Activated CD4-positive, alpha-beta memory T cell treated with anti-CD3 and anti-CD28 coated beads for 36 hours (primary cell): Measurements from ENCODE around the gene OSBPL6. TPM values are rescaled to one million over a fixed set of nuclear protein-coding genes. Genes with fewer than 3 reads are reported as not detected.
A peak's percentile ranks its signal among the peaks of the same experiment; 100 is the strongest.
"Not testable (repeated sequence)": the region's sequence is repeated elsewhere in the genome, so short reads cannot be mapped to it uniquely, and the experiment has no call there.

Source experiments
- CTCF ChIA-PET: fragments of 350-600 bp; sonication (Branson Sonifier 250); formaldehyde crosslinking; loops from one replicate; lab custom pipeline; 2021; ENCODE audit warnings: antibody characterized with exemption, inconsistent platforms; lab: Charles Lee
- POLR2A ChIA-PET: fragments of 350-600 bp; sonication (Branson Sonifier 250); formaldehyde crosslinking; loops from one replicate; lab custom pipeline; 2021; ENCODE audit warnings: antibody characterized with exemption; lab: Charles Lee
- DNase-seq: peaks from one replicate; pipeline ENCODE4 v3.0.0-alpha.2; 2020
- H3K27ac Mint-ChIP-seq: one replicate; pipeline ENCODE4 v1.8.0; 2021; ENCODE audit warnings: mixed read lengths
- H3K27me3 Mint-ChIP-seq: one replicate; pipeline ENCODE4 v1.8.0; 2021; ENCODE audit warnings: mixed read lengths
- H3K36me3 Mint-ChIP-seq: one replicate; pipeline ENCODE4 v1.8.0; 2021; ENCODE audit warnings: mixed read lengths
- H3K4me1 Mint-ChIP-seq: one replicate; pipeline ENCODE4 v1.8.0; 2021; ENCODE audit warnings: low read depth, mixed read lengths
- H3K4me3 Mint-ChIP-seq: one replicate; pipeline ENCODE4 v1.8.0; 2021; ENCODE audit warnings: mild to moderate bottlenecking, mixed read lengths
- H3K9me3 Mint-ChIP-seq: one replicate; pipeline ENCODE4 v1.8.0; 2021; ENCODE audit warnings: mixed read lengths
- intact Hi-C: fragments of 100-400 bp; cut with micrococcal nuclease; formaldehyde crosslinking; loops from one replicate; pipeline ENCODE4 v1.15.1; 2023
- total RNA-seq, 2 experiments: library from RNA; stranded (reverse); gene quantifications; one replicate each; pipeline ENCODE4 v1.2.3, GENCODE V29; 2021

OSBPL6 gene
- 1 to 10 TPM; 1.5 to 1.9 TPM for total RNA-seq

DNA sequence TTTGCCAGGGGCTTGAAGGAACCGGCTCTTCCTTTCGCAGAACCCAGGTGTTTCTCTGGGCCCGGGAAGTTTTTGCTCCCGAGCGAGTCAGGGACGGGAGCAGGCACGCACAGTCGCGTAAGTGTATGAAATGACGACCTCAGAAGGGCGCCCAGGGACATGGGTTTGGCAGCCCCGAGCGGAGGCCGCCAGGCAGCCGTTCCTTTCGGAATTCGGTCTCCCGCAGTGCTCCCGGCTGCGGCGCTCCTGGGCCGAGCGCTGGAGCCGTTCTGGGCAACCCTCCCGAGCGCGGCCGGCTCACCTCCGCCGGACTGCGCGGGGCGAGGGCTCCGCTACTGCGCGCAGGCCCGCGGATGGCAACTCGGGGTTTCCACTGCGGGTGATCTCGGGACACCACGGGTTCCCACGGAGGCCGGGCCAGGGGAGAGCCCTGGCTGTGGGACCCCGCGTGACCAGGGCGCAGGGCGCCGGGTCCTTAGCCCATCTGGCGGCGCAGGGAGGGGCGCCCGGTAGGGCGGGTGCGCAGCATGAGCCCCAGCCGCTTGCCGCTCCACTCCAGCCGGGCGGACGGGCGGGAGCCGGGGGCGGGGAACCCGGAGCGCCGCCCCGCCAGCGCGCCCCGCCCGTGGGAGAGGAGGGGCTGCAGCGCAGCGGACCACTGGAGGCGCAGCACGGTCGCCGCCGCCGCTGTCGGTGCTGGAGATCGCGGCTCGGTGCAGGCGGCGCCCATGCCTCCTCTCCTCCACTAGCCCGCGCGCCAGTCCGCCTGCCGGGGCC, at the start of gene OSBPL6:
TSS of gene OSBPL6 (plus strand) at position 690 of the 777 bp plus-strand sequence. CDS start 111,673 bp downstream, outside the sequence.
- H3K27ac Mint-ChIP-seq, result no peak within 1 kb of the TSS
- peak within 1 kb of the TSS; percentile 66 for H3K4me3 Mint-ChIP-seq
- intact Hi-C loops, result loop anchor here (2.0 to 10.0 kb wide), 3 partner anchors 81 to 257 kb away; partner anchors contain the start of genes PJVK, PRKRA and RBM45

DNA sequence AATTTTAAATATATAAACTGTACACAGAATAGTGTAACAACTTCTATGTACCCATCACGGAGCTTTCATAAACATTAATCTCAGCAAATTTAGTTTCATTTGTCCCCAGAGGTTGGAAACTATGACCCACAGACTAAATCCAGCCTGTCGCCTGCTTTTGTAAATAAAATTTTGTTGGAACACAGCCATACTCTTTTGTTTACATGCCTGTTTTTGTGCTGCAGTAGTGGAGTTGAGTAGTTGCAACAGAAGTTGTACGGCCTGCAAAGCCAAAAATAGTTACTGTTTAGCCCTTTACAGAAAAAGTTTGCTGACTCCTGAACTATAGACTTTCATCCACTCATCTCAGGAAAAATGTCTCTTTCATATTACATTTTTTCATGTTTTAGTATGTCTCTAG, 42.3 kb upstream of the OSBPL6 start:
- ChIA-PET POLR2A (no interaction called here), CTCF (no interaction called here)
- Mint-ChIP-seq H3K4me1 (no peaks in the 10 kb centered on the region), H3K27me3 (peaks cover 28% of the 10 kb centered on the region), H3K9me3 (peaks cover 8% of the 10 kb centered on the region), H3K4me3 (no peak overlapping the region), H3K36me3 (no peaks in the 10 kb centered on the region), H3K27ac (no peak overlapping the region)
- intact Hi-C loops, result no loop called here
- DNase-seq, result no peak

More for the DNA sequence above, at the start of gene OSBPL6:
- ChIA-PET CTCF (no interaction called here), POLR2A (interaction anchor here (0.6 kb wide), 1 partner anchor 1835 kb away, joined by 3 read pairs; no protein-coding TSS in a partner anchor)
- Mint-ChIP-seq H3K4me1 (peaks cover 9% of the 10 kb centered on the region), H3K9me3 (no peaks in the 10 kb centered on the region), H3K36me3 (no peaks in the 10 kb centered on the region), H3K27me3 (peaks cover 51% of the 10 kb centered on the region)
- DNase-seq, result peak; percentile 74

DNA sequence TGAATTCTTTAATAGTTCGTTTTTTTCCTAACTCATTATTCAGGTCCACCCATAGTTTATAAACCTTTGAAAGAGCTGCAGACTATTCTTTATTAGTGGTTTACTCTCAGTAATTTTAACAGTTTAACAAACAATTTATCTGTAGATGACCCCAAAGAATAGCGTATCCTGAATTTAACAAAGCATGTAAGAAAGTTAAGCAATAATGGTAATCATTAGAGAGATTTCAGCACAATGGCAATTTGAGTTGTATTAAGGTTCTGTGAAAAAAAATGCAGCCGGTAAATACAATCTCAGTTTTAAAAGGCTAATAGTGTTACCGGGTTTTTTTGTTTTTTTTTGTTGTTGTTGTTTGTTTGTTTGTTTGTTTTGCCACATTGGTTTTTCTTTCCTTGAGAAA, 41.8 kb upstream of the OSBPL6 start:
- no peaks in the 10 kb centered on the region for H3K4me1 Mint-ChIP-seq
- CTCF ChIA-PET, result no interaction called here
- POLR2A ChIA-PET, result no interaction called here
- H3K4me3 Mint-ChIP-seq, result no peak overlapping the region
- DNase-seq, result no peak
- H3K27me3 Mint-ChIP-seq, result peaks cover 29% of the 10 kb centered on the region
- H3K36me3 Mint-ChIP-seq, result no peaks in the 10 kb centered on the region
- no peak overlapping the region for H3K27ac Mint-ChIP-seq
- peaks cover 8% of the 10 kb centered on the region for H3K9me3 Mint-ChIP-seq
- intact Hi-C loops, result no loop called here

GRCh38 chr2:178152977-178153376, 41.3 kb upstream of the OSBPL6 start:
- CTCF ChIA-PET, result no interaction called here
- H3K4me1 Mint-ChIP-seq, result no peaks in the 10 kb centered on the region
- intact Hi-C loops, result no loop called here

DNA sequence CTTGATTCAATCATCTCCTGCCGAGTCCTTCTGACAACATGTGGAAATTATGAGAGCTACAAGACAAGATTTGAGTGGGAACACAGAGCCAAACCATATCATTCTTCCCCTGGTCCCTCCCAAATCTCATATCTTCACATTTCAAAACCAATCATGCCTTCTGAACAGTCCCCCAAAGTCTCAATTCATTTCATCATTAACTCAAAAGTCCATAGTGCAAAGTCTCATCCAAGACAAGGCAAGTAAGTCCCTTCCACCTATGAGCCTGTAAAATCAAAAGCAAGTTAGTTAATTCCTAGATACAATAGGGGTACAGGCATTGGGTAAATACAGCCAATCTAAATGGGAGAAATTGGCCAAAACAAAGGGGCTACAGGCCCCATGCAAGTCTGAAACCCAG, 40.4 kb upstream of the OSBPL6 start:
- CTCF ChIA-PET, POLR2A ChIA-PET, H3K36me3 Mint-ChIP-seq, H3K4me3 Mint-ChIP-seq, H3K9me3 Mint-ChIP-seq, H3K4me1 Mint-ChIP-seq, H3K27ac Mint-ChIP-seq, intact Hi-C loops, DNase-seq: not testable (repeated sequence)
- peaks cover 24% of the 10 kb centered on the region for H3K27me3 Mint-ChIP-seq

More at GRCh38 chr2:178152977-178153376, 41.3 kb upstream of the OSBPL6 start:
- Mint-ChIP-seq H3K27ac (no peak overlapping the region), H3K36me3 (no peaks in the 10 kb centered on the region), H3K9me3 (peaks cover 8% of the 10 kb centered on the region), H3K27me3 (peaks cover 27% of the 10 kb centered on the region), H3K4me3 (no peak overlapping the region)
- no peak for DNase-seq
- POLR2A ChIA-PET, result no interaction called here

DNA sequence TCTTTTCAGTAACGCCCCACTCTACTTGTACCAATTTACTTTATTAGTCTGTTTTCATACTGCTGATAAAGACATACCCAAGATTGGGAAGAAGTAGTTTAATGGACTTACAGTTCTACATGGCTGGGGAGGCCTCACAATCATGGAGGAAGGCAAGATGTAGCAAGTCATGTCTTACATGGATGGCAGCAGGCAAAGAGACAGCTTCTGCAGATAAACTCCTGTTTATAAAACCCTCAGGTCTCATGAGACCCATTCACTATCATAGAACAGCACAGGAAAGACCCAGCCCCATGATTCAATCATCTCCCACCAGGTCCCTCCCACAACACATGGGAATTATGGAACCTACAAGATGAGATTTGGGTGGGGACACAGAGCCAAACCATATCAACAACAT, 38.8 kb upstream of the OSBPL6 start:
- H3K36me3 Mint-ChIP-seq, result no peaks in the 10 kb centered on the region
- no peaks in the 10 kb centered on the region for H3K4me1 Mint-ChIP-seq
- H3K27me3 Mint-ChIP-seq, result peaks cover 18% of the 10 kb centered on the region
- ChIA-PET CTCF (no interaction called here), POLR2A (no interaction called here)
- no peak for DNase-seq
- peaks cover 8% of the 10 kb centered on the region for H3K9me3 Mint-ChIP-seq
- H3K4me3 Mint-ChIP-seq, result no peak overlapping the region
- H3K27ac Mint-ChIP-seq, result no peak overlapping the region
- intact Hi-C loops, result no loop called here

DNA sequence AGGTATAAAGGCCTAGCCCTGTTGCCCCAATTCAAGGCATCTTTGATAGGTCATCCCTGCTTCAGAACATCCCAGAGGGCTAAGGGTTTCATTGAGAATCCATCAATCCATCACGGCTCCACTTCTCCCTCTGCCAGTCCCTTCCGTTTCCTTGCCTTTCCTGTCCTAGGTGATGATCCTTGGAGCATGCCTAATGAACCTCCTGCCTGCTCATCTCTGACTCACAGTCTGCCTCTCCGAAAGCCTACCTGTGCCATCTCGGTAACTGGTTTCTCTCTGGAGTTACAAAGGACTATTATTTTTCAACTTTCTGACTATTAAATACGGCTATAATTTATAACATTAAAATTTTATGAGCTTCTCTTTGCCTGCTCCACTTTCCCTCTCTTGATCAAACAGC, 36.7 kb upstream of the OSBPL6 start:
- ChIA-PET POLR2A (no interaction called here), CTCF (no interaction called here)
- DNase-seq, result no peak
- Mint-ChIP-seq H3K4me3 (no peak overlapping the region), H3K27me3 (peaks cover 24% of the 10 kb centered on the region), H3K27ac (no peak overlapping the region), H3K4me1 (no peaks in the 10 kb centered on the region), H3K36me3 (no peaks in the 10 kb centered on the region), H3K9me3 (peaks cover 8% of the 10 kb centered on the region)
- intact Hi-C loops, result no loop called here

DNA sequence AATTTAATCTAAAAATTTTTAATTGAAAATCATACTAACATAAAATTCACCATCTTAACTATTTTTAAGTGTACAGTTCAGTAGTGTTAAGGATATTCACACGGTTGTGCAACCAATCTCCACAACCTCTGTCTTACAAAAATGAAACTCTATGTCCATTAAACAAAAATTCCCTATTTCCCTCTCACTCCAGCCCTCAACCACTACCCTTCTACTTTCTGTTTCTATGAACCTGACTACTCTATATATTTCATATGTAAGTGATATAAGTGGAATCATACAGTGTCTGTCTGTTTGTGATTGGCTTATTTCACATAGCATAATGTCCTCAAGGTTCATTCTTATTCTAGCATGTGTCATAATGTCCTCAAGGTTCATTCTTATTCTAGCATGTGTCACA, 34.3 kb upstream of the OSBPL6 start:
- intact Hi-C loops, result no loop called here
- Mint-ChIP-seq H3K4me1 (no peaks in the 10 kb centered on the region), H3K4me3 (no peak overlapping the region), H3K36me3 (no peaks in the 10 kb centered on the region), H3K27me3 (peaks cover 17% of the 10 kb centered on the region), H3K27ac (no peak overlapping the region), H3K9me3 (peaks cover 6% of the 10 kb centered on the region)
- ChIA-PET CTCF (no interaction called here), POLR2A (no interaction called here)
- DNase-seq, result no peak

DNA sequence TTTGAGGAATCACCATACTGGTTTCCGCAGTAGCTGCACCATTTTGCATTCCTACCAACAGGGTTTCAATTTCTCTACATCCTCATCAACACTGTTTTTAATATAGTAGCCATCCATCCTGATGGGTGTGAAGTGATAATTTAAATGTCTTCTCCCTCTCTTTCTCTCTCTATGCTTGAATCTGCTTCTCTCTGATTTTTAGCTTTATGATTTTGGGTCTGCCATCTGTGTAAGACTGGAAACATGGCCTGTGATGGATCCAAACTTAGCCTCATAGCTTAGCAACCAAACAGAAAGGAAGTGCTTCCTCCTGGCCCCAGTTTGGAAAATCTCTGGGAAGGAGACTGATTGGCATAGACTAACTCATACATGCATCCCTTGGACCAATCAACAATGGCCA, 33.7 kb upstream of the OSBPL6 start:
- Mint-ChIP-seq H3K9me3 (no peaks in the 10 kb centered on the region), H3K27me3 (peaks cover 11% of the 10 kb centered on the region), H3K4me1 (no peaks in the 10 kb centered on the region), H3K4me3 (no peak overlapping the region), H3K27ac (no peak overlapping the region), H3K36me3 (no peaks in the 10 kb centered on the region)
- ChIA-PET CTCF (no interaction called here), POLR2A (no interaction called here)
- DNase-seq, result no peak
- intact Hi-C loops, result no loop called here

DNA sequence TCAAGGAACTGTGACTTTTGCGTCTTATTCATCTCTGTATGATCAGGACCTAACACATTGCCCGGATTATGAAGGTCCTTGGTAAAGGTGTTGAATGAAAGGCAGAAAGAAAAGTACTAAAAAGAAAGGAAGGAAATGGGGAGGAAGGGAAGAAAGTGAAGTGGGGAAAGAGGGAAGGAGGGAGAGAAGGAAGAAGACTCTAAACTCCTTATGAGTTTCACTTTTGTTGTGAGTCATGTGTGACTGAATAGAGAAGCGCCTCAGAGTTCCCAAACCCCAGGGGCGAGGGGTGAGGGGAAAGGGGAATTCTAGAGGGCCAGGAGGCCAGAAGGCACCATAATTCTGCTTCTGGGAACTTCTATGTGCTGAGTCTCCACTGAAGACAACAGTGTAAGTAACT, 30.9 kb upstream of the OSBPL6 start:
- Mint-ChIP-seq H3K27ac (no peak overlapping the region), H3K4me1 (no peaks in the 10 kb centered on the region), H3K4me3 (no peak overlapping the region), H3K27me3 (peaks cover 9% of the 10 kb centered on the region), H3K9me3 (no peaks in the 10 kb centered on the region), H3K36me3 (no peaks in the 10 kb centered on the region)
- ChIA-PET POLR2A (no interaction called here), CTCF (no interaction called here)
- intact Hi-C loops, result no loop called here
- no peak for DNase-seq

GRCh38 chr2:178163911-178164310, 30.4 kb upstream of the OSBPL6 start:
- ChIA-PET CTCF (no interaction called here), POLR2A (no interaction called here)
- intact Hi-C loops, result no loop called here

DNA sequence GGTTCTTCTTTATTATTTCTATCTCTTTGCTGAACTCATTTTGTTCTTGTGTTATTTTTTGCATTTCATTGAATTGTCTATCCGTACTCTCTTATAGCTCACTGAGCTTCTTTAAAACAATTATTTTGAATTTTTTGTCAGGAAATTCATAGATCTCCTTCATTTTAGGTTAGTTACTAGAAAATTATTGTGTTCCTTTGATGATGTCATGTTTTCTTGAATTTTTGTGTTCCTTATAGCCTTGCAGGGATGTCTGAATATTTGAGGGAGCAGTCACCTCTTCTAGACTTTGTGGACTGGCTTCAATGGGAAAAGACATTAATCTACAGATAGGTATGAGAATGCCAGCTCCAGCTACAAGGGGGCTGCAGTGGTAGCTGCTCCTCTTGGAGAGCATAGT, 20.7 kb upstream of the OSBPL6 start:
- POLR2A ChIA-PET, result no interaction called here
- H3K27me3 Mint-ChIP-seq, result peaks cover 21% of the 10 kb centered on the region
- no peak for DNase-seq
- H3K4me1 Mint-ChIP-seq, result no peaks in the 10 kb centered on the region
- H3K36me3 Mint-ChIP-seq, result no peaks in the 10 kb centered on the region
- intact Hi-C loops, result no loop called here
- no peak overlapping the region for H3K27ac Mint-ChIP-seq
- H3K9me3 Mint-ChIP-seq, result no peaks in the 10 kb centered on the region
- no peak overlapping the region for H3K4me3 Mint-ChIP-seq
- CTCF ChIA-PET, result no interaction called here

More at GRCh38 chr2:178163911-178164310, 30.4 kb upstream of the OSBPL6 start:
- H3K4me3 Mint-ChIP-seq, result no peak overlapping the region
- no peaks in the 10 kb centered on the region for H3K9me3 Mint-ChIP-seq
- no peaks in the 10 kb centered on the region for H3K4me1 Mint-ChIP-seq
- H3K27ac Mint-ChIP-seq, result no peak overlapping the region
- H3K36me3 Mint-ChIP-seq, result no peaks in the 10 kb centered on the region
- peaks cover 9% of the 10 kb centered on the region for H3K27me3 Mint-ChIP-seq
- DNase-seq, result no peak
